DND-41 (cell line): ENCODE measurements around the gene PAK5.

Experiments
- EZH2 ChIP-seq: IDR thresholded peaks from 3 replicates; pipeline ENCODE4 v1.6.1; 2012; ENCODE audit warnings: borderline replicate concordance, low read depth, mild to moderate bottlenecking, moderate library complexity, low read length, inconsistent platforms; ENCODE audit not compliant: severe bottlenecking
- TF ChIP-seq, protein P1 (sequence below): IDR thresholded peaks from 2 replicates; pipeline ENCODE4 v1.5.1; 2012; ENCODE audit warnings: borderline replicate concordance, low read length, moderate library complexity, mild to moderate bottlenecking; ENCODE audit not compliant: poor library complexity, severe bottlenecking; ENCODE audit errors: extremely low read depth

DNA sequence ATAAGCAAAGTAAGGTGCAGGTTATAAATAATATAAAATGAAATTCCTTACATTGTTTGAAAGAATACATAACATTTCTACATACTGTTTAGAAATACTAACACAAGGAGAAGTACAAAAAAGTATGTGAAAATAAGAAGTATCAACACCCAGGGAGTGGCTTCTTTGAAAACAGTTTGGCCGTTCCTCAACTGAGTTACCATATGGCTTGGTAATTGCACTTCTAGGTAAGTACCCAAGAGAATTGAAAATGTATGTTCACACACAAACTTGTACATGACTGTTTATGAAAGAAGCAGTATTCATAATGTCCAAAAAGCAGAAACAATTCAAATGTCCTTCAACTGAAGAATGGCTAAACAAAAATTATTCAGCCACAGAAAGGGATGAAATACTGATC is 30.7 kb downstream of the PAK5 start:
- TF ChIP-seq, protein P1, sequence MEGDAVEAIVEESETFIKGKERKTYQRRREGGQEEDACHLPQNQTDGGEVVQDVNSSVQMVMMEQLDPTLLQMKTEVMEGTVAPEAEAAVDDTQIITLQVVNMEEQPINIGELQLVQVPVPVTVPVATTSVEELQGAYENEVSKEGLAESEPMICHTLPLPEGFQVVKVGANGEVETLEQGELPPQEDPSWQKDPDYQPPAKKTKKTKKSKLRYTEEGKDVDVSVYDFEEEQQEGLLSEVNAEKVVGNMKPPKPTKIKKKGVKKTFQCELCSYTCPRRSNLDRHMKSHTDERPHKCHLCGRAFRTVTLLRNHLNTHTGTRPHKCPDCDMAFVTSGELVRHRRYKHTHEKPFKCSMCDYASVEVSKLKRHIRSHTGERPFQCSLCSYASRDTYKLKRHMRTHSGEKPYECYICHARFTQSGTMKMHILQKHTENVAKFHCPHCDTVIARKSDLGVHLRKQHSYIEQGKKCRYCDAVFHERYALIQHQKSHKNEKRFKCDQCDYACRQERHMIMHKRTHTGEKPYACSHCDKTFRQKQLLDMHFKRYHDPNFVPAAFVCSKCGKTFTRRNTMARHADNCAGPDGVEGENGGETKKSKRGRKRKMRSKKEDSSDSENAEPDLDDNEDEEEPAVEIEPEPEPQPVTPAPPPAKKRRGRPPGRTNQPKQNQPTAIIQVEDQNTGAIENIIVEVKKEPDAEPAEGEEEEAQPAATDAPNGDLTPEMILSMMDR = no peak
- no peak for TF ChIP-seq EZH2
